GM12801 (cell line): ENCODE measurements around the gene SPATA16.

Source experiments
- CTCF ChIP-seq: IDR thresholded peaks from one replicate; pipeline ENCODE4 v1.5.1; 2011; ENCODE audit warnings: control low read depth; ENCODE audit not compliant: insufficient read length; ENCODE audit errors: extremely low read depth

The SPATA16 gene

GRCh38 chr3:173140986-173141385 is at the start of gene SPATA16:
Gene SPATA16 (minus strand): TSS chr3:173141235. CDS start chr3:173117731, 23,504 bp downstream.
- no peak for TF ChIP-seq CTCF

- no peak for TF ChIP-seq CTCF
Observed at GRCh38 chr3:173173652-173174051, 32.6 kb upstream of the SPATA16 start.

- TF ChIP-seq CTCF = no peak
Observed at GRCh38 chr3:173153631-173154030, 12.6 kb upstream of the SPATA16 start.

- no peak for TF ChIP-seq CTCF
Observed at GRCh38 chr3:173139420-173139819, 1.6 kb downstream of the SPATA16 start.

- no peak for TF ChIP-seq CTCF
Observed at GRCh38 chr3:173138026-173138425, 3.0 kb downstream of the SPATA16 start.

- no peak for TF ChIP-seq CTCF
Observed at GRCh38 chr3:173135059-173135458, 6.0 kb downstream of the SPATA16 start.

GRCh38 chr3:173128633-173129032 is 12.4 kb downstream of the SPATA16 start:
- TF ChIP-seq CTCF = no peak

GRCh38 chr3:173111321-173111720 is 29.7 kb downstream of the SPATA16 start:
- no peak for TF ChIP-seq CTCF
